HPDE6-E6E7 (cell line): ENCODE results near the gene STON1.
"Not testable (repeated sequence)": the region's sequence is repeated elsewhere in the genome, so short reads cannot be mapped to it uniquely, and the experiment has no call there.

Experiments used
- DNase-seq: peaks from one replicate; pipeline ENCODE4 v3.0.0; 2011; ENCODE audit warnings: missing footprints; ENCODE audit errors: extremely low spot score

Gene STON1

DNA sequence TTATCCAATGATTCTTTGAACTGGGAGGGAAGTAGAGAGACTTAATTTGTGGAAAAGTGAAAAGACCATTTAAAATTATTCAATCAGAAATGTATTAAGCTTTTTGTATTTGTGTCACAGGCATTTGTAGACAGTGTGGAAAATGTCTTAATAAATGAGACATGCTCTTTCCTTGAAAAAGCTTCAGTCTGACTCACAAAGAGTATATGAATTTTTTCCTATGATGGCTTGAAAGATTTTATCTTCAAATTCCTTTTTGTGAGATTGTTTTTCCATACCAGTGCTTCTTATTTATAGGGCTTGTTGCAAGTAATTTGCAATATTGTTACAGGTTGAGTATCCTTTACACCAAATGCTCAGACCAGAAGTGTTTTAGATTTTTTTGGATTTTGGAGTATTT is 39.5 kb downstream of the STON1 start:
- no peak for DNase-seq

DNA sequence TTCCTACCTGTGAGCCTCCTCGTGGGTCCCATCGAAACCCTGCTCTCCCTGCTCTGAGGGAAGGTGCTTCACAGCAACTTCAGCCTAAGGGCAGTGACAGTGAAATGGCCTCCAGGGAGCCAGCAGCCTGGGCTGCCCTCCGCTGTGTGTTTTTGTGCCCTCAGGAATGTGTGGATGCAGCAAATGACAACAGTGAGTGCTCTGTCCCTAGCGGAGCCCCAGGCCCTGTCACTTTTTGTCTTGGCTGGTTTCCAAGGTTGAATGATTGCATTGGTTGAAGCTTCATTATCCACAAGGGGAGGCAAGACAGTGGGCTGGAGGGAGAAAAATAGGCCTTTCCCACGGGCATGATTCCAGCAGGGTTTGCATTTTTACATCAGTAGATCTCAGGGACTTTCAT is 42.9 kb downstream of the STON1 start:
- no peak for DNase-seq

DNA sequence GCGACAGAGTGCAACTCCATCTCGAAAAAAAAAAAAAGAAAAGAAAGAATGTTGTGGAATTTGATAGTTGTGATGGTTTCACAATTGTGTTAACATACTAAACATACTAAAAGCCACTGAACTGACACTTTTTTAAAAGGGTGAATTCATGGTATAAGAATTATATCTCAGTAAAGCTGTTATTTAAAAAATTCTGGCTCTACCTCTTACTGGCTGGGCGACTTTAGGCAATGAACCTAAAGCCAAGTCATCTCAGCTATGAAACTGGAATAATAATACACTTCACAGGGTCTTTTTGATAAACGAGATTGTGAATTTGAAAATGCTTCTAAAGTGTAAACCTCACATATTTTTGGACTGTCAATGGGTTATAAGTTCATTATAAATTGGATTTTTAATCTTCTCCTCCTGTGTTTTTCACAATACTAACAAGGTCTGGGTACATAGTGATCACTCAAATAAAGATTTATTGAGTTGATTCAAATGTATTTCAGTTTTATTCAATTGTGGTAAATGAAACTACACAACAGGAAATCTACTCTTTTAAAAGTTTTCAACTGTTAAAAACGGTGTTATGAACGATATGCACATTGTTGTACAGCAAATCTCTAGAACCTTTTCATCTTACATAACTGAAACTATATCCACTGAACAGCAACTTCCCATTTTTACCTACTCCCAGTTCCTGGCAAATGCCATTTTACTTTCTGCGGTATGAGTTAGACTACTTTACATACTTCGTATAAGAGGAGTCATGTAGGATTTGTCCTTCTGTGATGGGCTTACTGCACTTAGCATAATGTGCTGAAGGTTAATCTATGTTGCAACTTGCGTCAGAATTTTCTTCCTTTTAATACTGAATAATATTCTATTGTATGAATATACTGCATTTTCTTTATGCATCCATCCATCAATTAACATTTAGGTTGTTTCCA is 44.7 kb downstream of the STON1 start:
- no peak for DNase-seq

DNA sequence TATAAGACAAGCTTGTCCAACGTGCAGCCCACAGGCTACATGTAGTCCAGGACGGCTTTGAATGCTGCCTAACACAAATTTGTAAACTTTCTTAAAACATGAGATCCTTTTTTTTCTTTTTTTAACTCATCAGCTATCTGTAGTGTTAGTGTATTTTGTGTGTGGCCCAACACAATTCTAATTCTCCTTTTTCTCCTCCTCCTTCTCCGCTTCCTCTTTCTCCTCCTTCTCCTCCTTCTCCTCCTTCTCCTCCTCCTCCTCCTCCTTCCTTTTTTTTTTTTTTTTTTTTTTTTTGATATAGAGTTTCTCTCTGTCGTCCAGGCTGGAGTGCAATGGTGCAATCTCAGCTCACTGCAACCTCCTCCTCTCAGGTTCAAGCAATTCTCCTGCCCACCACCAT is 48.4 kb downstream of the STON1 start:
- no peak for DNase-seq

DNA sequence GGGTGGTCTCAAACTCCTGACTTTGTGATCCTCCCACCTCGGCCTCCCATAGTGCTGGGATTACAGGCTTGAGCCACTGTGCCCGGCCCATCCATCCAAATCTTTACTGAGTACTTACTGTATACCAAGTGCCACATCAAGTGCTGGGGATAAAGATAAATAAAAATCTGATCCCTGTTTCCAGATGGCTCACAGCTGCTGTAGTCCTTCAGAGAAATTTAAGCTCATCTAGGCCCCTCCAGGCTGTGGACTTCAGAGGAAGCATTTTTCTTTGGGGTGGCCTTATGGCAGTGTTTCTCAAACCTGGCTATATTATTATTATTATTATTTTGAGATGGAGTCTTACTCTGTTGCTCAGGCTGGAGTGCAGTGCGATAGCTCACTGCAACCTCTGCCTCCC is 54.0 kb downstream of the STON1 start:
- no peak for DNase-seq

DNA sequence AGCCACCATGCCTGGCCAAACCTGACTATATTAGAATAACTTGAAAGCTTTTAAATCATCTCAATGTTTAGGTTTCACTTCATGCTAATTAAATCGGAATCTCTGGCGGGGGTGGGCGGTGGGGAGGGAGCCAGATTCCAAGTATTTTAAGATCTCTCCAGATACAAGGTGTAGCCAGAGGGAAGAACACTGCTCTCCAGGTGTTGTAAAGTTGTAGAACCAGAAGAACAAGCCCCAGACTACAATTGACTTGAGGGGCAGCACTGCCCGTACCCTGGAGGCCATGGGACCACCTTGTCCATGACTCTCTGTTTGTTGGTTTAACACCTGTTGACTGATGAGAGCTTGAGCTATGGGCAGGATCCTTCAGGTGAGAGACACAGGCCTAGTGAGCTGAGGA is 54.6 kb downstream of the STON1 start:
- DNase-seq, result no peak

DNA sequence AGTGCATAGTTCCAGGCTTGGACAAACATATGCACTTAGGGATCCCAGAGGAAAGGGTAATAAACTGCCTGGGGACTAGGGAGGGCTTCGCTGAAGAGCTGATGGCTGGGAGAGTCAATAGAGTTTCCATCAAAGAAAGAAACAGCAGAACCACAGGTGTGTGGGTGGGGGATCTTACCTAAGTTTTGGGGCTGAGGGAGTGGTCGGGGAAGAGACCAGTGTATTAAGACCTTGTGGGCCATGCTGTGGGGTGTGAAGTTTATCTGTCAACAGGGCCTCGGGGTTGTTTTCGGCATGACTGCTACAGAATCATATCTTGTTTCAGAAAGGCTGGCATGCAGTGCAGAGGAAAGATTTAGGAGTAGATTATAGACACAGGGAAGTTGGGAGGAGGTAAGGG is 56.5 kb downstream of the STON1 start:
- no peak for DNase-seq

DNA sequence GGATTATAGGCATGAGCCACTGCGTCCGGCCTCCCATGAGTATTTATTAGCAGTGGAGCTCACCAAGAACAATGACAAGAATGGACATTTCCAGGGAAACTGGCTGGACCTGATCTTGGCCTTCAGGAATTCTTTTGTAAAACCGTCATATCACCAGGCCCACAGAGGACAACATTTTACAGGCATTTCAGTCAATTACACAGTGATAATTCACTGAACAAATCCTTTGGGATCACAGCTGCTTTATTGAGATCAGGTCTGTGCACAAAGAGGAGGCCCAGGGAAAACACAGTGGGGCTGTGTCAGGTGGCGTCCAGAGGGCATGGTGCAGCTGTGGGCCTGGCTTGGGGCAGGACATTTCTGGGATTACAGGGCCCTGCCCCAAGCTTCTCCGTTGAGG is 57.6 kb downstream of the STON1 start:
- no peak for DNase-seq

DNA sequence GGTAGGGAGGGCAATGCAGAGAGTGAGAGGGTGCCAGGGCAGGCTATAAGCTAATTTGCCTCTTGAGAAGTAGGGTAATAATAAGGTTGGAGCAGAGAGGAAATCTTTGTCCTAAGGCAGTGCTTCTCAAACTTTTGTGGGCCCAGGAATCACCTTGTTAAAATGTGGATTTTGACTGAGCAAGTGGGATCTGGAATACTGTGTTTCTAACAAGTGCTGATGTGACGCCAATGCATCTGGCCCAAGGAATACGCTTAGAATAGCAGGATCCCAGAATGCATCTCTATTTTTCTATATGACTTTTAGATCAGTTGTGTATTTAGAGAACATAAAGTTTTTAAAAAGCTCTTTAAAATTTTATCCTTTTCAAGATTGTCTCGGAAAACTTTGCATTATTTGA is 58.0 kb downstream of the STON1 start:
- no peak for DNase-seq

DNA sequence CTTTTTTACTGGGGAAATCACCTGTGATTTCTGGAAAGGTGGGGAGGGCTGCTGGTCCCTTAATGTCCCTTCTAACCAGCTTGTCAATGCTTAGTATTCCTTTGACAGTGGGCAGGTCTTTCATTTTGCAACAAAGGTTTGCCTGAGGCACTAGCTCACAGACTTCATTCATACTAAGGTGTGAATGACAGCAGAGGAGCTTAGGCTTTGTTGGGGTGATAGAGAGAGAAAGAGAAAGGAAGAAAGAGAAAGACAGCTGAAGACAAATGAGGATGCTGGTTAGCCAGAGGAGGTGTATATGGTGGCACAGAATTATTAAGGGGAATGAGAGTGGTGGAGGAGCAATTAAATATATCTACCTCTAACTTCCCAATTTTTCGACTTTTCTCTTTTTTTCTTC is 58.8 kb downstream of the STON1 start:
- DNase-seq, result no peak

DNA sequence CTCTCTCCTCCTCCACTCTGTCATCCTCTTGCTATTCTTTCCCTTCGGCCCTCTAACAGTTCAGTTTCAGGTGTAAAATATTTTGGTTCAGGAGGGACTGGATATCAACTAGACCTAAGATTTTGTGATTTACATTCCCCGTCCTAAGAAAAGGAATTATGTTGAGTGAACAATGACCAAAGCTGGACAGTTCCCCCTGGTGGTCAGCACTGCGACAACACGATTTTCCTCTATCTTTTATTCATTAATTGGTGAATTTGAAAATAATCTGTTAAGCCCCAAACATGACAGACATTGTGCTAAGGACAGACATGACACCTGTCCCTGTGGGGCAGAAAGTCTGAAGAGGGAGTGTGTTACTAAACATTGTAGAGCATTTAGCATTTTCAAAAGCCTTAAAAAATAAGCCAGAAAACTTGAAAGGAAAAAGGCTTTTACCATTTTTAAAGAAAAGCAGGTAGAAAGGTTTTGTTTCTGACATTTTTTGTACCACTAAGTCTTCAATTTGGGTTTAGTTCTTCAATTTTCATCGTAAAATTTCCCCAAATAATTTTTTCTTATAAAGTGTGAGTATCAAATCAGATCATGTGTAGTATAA is 59.3 kb downstream of the STON1 start:
- DNase-seq, result peak; percentile 26

DNA sequence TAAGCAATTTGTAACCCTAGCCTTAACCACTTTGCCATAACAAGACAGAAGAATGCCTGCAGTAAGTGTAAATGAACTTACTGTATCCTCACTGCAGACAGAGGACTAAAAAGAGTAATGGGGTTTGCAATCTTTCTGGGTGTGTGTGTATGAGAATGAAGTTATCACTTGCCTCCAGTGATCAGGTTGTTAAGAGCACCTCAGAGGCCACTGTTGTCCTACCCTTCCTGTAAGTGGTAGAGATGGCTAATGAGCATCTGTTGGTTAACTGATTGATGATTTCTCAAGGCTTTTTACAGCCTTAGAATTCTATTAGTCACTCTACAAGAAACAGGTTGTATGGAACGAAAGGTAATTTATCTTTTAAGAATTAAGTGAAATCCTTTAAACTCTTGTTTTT is 60.1 kb downstream of the STON1 start:
- DNase-seq, result no peak

DNA sequence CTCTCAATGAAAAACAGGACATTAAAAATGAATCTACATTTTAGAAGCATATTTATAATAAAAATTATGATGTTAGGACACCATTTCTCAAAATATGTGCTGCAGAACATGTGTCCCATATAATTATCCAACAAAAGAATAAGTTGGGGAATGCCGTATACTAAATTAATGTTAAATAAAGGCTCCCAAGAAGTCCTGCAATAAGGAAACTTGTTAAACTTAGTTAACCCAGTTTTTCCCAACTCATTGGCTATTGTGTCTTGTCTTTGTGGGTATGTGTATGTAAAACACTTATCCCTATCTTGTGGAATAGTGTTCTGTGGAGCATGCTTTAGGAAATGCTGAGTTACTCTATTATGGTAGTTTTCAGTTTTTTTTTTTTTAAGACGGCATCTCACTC is 62.1 kb downstream of the STON1 start:
- no peak for DNase-seq

DNA sequence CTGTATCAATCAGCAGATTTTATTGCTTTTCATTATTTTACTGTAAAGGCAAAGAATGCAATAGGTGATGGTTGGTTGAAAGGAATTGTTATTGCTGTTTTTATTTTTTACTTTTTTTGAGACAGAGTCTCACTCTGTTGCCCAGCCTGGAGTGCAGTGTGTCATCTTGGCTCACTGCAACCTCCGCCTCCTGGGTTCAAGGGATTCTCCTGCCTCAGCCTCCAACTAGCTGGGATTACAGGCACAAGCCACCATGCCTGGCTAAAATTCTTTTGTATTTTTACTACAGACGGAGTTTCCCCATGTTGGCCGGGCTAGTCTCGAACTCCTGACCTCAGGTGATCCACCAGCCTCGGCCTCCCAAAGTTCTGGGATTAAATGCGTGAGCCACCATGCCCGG is 66.8 kb downstream of the STON1 start:
- not testable (repeated sequence) for DNase-seq

DNA sequence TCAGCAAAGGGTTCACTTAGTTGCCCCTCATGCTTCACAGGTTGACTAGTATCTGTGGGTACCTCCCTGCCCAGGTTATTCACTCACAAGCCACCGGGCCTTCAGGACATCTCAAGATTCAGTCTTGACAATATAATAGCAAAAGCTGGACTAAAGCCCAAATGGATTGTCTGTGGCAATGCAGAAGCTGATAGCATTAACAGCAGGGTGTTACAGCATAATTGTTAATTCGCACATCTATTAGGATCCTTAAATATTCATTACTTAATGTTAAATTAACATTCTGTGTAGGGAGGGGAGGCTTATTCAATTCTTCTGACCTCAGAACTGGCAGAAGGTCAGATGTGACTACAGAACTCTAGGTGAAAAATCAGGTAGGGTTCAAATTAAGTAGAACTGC is 67.5 kb downstream of the STON1 start:
- no peak for DNase-seq

DNA sequence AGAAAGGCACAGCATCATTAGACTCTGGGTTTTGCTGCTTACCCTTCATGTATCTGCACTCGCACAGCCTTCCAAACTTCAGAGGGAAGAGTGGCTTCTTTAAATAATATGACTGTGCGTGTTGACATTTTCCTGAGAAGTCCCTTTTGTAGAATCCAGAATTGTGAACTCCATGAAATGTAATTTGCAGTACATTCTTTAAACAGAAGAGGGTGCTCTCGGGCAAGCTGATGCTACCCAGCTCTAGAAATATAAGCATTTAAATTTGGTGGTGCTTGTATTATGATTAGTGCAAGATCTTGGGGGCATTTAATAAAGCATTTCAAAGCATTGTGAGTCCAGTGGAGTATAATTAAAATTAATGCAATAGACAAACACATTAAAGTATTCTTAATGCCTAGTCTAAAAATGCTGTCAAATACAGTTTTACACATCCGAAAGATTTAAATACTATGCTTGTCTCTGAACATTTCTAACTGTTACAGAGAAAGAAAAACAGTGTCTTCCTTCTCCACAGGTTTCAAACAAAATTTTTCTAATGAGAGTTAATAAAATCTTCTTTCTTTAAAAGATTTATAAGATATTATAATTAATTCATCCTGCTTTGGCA is 70.4 kb downstream of the STON1 start:
- DNase-seq, result no peak

DNA sequence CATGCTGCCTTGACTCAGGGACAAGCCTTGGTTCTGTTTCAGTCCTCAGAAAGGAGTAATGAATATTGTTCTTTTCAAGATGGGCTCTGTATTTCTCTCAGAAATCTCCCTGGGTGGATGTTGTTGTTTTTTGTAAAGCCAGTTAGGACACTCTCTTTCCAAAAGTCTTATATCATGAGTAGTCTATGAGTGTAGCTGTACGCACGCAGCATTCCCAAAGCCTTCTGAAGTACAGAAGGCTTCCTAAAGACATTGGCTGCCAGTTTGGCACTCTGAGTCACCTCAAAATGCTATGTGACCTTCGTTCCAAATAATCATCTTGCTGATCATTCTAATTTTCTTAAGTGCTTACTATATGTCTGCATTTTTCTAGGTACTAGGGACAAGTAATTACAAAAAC is 71.0 kb downstream of the STON1 start:
- no peak for DNase-seq

DNA sequence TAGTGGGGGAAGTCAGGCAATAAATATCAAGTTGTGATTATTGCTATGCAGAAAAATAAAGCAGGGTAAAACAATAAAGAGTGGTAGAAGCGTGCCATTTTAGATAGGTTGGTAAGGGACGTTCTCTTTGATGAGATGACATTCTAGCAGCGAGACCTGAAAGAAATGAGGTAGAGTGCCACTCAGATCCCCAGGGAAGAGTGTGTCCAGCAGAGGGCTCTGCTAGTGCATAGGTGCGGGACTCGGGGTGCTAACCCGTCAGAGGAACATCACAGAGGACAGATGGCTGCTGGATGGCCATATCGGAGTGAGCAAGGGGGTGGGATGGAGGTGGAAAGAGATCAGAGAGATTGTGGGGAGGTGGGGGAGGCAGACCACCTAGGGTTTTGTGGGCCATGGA is 71.4 kb downstream of the STON1 start:
- peak; percentile 35 for DNase-seq

DNA sequence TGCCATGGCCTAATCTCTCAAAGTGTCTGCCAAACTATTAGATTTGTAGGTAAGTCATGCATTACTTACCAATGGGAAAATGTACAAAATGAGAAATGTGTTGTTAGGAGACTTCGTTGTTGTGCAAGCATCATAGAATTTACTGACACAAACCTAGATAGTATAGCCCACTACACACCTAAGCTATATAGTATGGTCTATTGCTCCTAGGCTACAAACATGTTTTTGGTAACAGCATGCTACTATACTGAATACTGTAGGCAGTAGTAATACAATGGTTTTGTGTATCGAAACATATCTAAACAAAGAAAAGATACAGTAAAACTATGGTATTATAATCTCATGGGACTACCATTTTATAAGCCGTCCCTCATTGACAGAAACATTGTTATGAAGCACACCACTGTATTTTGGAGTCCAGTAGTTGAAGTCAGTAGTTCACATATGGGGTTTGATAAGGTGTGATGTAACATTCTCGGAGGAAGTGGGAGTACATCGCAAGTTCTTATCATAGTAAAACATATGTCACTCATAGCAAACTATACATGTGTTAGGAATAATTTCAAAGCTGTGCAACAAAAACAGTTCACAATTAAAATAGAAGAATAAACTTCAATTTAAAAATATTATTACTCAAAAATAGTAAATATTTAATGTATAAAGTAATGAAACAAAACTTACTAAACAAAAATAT is 75.7 kb downstream of the STON1 start:
- DNase-seq, result no peak

DNA sequence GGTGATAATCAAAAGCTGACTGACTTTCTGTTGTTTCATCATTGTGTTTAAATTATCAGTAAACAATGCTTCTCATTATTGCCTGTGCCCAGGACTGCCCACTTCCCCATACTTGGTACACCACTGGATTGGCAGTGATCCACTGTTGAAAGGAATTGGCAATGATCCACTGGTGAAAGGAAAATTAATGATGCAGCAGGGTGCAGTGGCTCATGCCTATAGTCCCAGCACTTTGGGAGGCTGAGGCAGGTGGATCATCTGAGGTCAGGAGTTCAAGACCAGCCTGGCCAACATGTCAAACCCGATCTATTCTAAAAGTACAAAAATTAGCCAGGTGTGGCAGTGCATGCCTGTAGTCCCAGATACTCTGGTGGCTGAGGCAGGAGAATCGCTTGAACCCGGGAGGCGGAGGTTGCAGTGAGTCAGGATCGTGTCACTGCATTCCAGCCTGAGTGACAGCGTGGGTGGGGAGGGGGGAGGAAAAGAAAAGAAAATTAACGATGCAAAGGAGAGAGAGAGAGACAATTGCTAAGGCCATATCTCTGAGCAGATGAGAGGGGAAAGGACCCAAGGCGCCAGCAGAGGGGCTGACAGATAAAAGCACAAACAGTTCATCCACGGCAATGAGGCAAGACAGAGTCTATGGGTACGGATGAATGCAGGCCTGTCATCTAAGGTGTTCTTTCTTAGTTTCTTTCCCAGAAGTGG is 77.5 kb downstream of the STON1 start:
- DNase-seq, result peak; percentile 28

DNA sequence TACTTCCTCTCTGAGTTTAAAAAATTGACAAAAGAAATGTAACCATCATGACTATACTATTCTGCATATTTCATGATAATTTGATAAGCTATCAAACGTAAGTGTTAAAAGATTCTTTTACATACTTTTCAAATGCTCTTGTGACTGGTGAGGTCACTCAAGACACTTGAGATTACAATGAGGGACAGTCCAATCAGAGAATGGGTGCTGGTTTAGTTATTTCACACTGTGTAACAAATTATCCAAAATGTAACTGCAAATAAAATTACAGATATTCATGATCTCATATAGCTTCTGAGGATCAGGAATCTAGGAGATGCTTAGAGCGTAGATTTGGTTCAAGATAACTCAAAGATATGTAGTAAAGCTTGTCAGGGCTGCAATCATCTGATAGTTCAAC is 83.3 kb downstream of the STON1 start:
- DNase-seq, result no peak

DNA sequence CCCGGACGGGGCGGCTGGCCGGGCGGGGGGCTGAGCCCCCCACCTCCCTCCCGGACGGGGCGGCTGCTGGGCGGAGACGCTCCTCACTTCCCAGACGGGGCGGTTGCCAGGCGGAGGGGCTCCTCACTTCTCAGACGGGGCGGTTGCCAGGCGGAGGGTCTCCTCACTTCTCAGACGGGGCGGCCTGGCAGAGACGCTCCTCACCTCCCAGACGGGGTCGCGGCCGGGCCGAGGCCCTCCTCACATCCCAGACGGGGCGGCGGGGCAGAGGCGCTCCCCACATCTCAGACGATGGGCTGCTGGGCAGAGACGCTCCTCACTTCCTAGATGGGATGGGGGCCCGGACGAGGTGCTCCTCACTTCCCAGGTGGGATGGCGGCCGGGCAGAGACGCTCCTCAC is 84.6 kb downstream of the STON1 start:
- not testable (repeated sequence) for DNase-seq
